ENCODE data around the gene MRPS31. TPM values are rescaled to one million over a fixed set of nuclear protein-coding genes. Genes with fewer than 3 reads are reported as not detected.
A peak's percentile ranks its signal among the peaks of the same experiment; 100 is the strongest.

Gene MRPS31
- polyA plus RNA-seq, 1 of the 3 experiments (the other 2 are of a cell fraction) = 13.3 TPM

DNA sequence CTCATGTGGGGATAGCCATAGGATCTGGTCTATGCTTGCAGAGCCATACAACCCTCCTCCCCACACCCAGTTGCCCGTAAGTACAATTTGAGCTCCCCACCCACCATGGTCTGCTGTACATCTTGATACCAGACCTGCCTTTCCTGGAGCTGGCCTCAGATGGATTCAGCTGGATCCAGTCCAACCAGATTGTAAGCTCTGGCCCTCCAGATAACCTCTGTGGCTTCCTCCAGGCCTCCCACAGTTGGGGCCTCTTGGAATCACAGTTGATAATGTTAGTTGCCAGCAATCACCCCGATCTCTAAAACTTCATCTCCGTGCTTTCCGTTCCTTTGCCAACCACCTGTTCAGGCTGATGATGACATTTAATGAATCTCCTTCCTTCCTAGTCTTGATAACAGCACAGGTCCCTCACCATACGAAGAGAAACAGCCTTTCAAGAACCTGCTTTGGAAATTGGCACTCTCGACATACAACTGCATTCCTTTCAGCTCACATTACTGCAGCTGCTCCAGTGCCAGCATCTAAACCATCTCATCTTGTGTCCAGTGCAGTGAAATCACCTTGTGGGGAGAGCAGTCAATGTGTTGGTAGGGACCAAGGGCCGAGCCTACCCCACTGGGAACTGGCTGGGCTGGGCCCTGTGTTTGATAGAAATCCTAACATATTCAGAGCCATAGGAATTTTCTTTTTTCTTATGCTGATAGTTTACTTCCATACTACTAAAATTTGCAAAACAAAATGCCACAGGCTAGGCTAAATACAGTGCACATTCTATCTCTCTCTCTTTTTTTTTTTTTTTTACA, 89.4 kb downstream of the MRPS31 start:
- WGBS (ENCODE audit: low lambda C conversion rate) = 70% methylated on average over 7 of the region's 7 CpGs
- H3K9ac ChIP-seq = no peak overlapping the region
- CTCF ChIA-PET = interaction anchor here (0.7 to 4.9 kb wide), 23 partner anchors 8 to 1065 kb away, joined by 3 to 42 read pairs (median 5); no protein-coding TSS in a partner anchor

DNA sequence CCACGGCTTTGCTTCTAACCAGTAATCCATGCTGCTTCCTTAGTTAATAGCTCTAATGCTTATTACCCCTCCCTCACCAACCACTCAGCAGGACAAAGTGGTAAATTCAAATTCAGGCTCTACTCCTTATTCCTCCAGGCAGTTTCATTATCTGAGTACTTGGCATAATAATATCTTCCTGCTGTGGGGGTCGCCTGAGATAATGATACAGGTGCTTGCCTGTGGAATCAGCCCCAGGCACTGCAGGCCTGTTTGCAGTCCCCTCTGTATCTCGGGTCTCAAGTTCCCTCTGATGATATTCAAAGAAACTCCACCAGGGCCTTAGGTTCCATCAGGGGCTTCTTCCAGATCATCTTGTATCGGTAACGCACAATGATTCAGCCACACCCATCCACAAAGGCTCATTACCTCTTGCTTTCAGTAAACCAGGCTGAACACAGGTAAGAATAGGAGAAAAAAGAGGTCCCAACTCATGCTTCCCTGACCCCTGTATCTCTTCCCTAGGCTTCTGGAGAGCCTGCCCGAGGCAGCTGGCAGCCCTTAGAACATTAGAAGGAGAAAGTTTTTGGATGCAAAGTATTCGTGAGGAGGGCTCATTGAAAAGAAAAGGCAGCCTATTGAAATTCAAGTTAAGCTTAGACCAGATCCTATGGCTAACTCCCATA, 90.2 kb downstream of the MRPS31 start:
- ChIA-PET CTCF (interaction anchor here (0.7 to 4.9 kb wide), 8 partner anchors 8 to 995 kb away, joined by 3 to 42 read pairs (median 14); no protein-coding TSS in a partner anchor), POLR2A (no interaction called here)
- no peaks in the 10 kb centered on the region for H3F3A ChIP-seq (replicated peaks; ENCODE audit: insufficient read depth)
- no peaks in the 10 kb centered on the region for H3K27me3 ChIP-seq (ENCODE audit: insufficient read depth)
- H3K9ac ChIP-seq = no peak overlapping the region
- H3K36me3 ChIP-seq (replicated peaks in 1 of 2; ENCODE audit: control insufficient read depth in 1 of 2, insufficient read depth in 2 of 2, low read length in 1 of 2) = no peaks in the 10 kb centered on the region
- no peak overlapping the region for H3K4me3 ChIP-seq (ENCODE audit: low read depth in 2 of 2, low read length in 1 of 2)
- no peaks in the 10 kb centered on the region for H3K9me2 ChIP-seq
- no peaks in the 10 kb centered on the region for H4K20me1 ChIP-seq (ENCODE audit: insufficient read depth)
- DNase-seq = no peak
- no peaks in the 10 kb centered on the region for H3K9me3 ChIP-seq
- H3K79me2 ChIP-seq (ENCODE audit: insufficient read depth) = no peaks in the 10 kb centered on the region
- no peak overlapping the region for H3K27ac ChIP-seq (ENCODE audit: low read depth in 2 of 2, low read length in 1 of 2)
- no peak overlapping the region for H3K4me2 ChIP-seq
- peaks cover 0 to 12% of the 10 kb centered on the region in 2 experiments; a peak in 1 of 4 replicates for H3K4me1 ChIP-seq (ENCODE audit: control insufficient read depth in 1 of 2, insufficient read depth in 2 of 2, low read depth in 1 of 2, low read length in 1 of 2)
- 91% methylated on average over 7 of the region's 7 CpGs for WGBS (ENCODE audit: low lambda C conversion rate)
- H2AFZ ChIP-seq (ENCODE audit: low read depth) = no peak overlapping the region
- TF ChIP-seq MEF2A (IDR thresholded peaks at IDR 0.05; ENCODE audit: borderline replicate concordance, low read depth) = no peak
- TF ChIP-seq, protein P1, sequence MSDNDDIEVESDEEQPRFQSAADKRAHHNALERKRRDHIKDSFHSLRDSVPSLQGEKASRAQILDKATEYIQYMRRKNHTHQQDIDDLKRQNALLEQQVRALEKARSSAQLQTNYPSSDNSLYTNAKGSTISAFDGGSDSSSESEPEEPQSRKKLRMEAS (IDR thresholded peaks at IDR 0.05; ENCODE audit: low read depth) = no peak
- no peak for TF ChIP-seq GATA2 (CRISPR knock-in tag; IDR thresholded peaks at IDR 0.05)
- TF ChIP-seq RCOR1 (IDR thresholded peaks at IDR 0.05; ENCODE audit: low read length) = no peak
- no peak for TF ChIP-seq FOSL2 (IDR thresholded peaks at IDR 0.05; ENCODE audit: borderline replicate concordance, low read depth)
- TF ChIP-seq, protein P2, sequence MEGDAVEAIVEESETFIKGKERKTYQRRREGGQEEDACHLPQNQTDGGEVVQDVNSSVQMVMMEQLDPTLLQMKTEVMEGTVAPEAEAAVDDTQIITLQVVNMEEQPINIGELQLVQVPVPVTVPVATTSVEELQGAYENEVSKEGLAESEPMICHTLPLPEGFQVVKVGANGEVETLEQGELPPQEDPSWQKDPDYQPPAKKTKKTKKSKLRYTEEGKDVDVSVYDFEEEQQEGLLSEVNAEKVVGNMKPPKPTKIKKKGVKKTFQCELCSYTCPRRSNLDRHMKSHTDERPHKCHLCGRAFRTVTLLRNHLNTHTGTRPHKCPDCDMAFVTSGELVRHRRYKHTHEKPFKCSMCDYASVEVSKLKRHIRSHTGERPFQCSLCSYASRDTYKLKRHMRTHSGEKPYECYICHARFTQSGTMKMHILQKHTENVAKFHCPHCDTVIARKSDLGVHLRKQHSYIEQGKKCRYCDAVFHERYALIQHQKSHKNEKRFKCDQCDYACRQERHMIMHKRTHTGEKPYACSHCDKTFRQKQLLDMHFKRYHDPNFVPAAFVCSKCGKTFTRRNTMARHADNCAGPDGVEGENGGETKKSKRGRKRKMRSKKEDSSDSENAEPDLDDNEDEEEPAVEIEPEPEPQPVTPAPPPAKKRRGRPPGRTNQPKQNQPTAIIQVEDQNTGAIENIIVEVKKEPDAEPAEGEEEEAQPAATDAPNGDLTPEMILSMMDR (IDR thresholded peaks at IDR 0.05) = no peak
- TF ChIP-seq FOXJ3 (CRISPR knock-in tag; IDR thresholded peaks at IDR 0.05) = no peak
- no peak for TF ChIP-seq NFIC (IDR thresholded peaks at IDR 0.05; ENCODE audit: borderline replicate concordance)
- TF ChIP-seq EZH2phosphoT487 (IDR thresholded peaks at IDR 0.05; ENCODE audit: borderline replicate concordance, low read depth) = no peak
- TF ChIP-seq TEAD4 (IDR thresholded peaks at IDR 0.05; ENCODE audit: borderline replicate concordance, insufficient read depth) = no peak
- TF ChIP-seq JUND (IDR thresholded peaks at IDR 0.05) = no peak

More for the DNA sequence above, 89.4 kb downstream of the MRPS31 start:
- Histone ChIP-seq H2AFZ (ENCODE audit: low read depth) (no peak overlapping the region), H3K79me2 (ENCODE audit: insufficient read depth) (no peaks in the 10 kb centered on the region), H3K4me2 (no peak overlapping the region), H3K9me3 (no peaks in the 10 kb centered on the region), H3K4me1 (ENCODE audit: control insufficient read depth in 1 of 2, insufficient read depth in 2 of 2, low read depth in 1 of 2, low read length in 1 of 2) (peaks cover 0 to 12% of the 10 kb centered on the region in 2 experiments; a peak in 1 of 4 replicates), H3K27me3 (ENCODE audit: insufficient read depth) (no peaks in the 10 kb centered on the region), H3F3A (replicated peaks; ENCODE audit: insufficient read depth) (no peaks in the 10 kb centered on the region), H3K27ac (ENCODE audit: low read depth in 2 of 2, low read length in 1 of 2) (no peak overlapping the region), H3K9me2 (no peaks in the 10 kb centered on the region), H4K20me1 (ENCODE audit: insufficient read depth) (no peaks in the 10 kb centered on the region), H3K4me3 (ENCODE audit: low read depth in 2 of 2, low read length in 1 of 2) (no peak overlapping the region), H3K36me3 (replicated peaks in 1 of 2; ENCODE audit: control insufficient read depth in 1 of 2, insufficient read depth in 2 of 2, low read length in 1 of 2) (no peaks in the 10 kb centered on the region)
- POLR2A ChIA-PET = no interaction called here
- peak; percentile 59 for DNase-seq
- TF ChIP-seq GATA2 (CRISPR knock-in tag; IDR thresholded peaks at IDR 0.05) (peak; percentile 16; the same call in 1 of the 2 replicates), FOXM1 (IDR thresholded peaks at IDR 0.05; ENCODE audit: low read depth) (no peak), JUND (IDR thresholded peaks at IDR 0.05) (no peak), TAF1 (IDR thresholded peaks at IDR 0.05; ENCODE audit: borderline replicate concordance, low read depth, low read length) (no peak), RCOR1 (IDR thresholded peaks at IDR 0.05; ENCODE audit: low read length) (peak; percentile 87), MEF2A (IDR thresholded peaks at IDR 0.05; ENCODE audit: borderline replicate concordance, low read depth) (no peak), NFIC (IDR thresholded peaks at IDR 0.05; ENCODE audit: borderline replicate concordance) (0 out of 2 replicates have a peak, but pooled peaks have one; percentile 16), EP300 (IDR thresholded peaks at IDR 0.05; ENCODE audit: borderline replicate concordance in 1 of 2, low read depth in 1 of 2, low read length in 1 of 2) (peak in 1 of 2 experiments; percentile 40; a peak in 1 of 4 replicates)
- TF ChIP-seq, protein P2 (IDR thresholded peaks at IDR 0.05) = no peak
- TF ChIP-seq, protein P3, sequence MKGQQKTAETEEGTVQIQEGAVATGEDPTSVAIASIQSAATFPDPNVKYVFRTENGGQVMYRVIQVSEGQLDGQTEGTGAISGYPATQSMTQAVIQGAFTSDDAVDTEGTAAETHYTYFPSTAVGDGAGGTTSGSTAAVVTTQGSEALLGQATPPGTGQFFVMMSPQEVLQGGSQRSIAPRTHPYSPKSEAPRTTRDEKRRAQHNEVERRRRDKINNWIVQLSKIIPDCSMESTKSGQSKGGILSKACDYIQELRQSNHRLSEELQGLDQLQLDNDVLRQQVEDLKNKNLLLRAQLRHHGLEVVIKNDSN (IDR thresholded peaks at IDR 0.05; ENCODE audit: borderline replicate concordance, low read depth) = no peak
